Retina (tissue), 1 donor: ENCODE measurements around the gene CTNNBL1.
"Not testable (repeated sequence)": the region's sequence is repeated elsewhere in the genome, so short reads cannot be mapped to it uniquely, and the experiment has no call there.

Experiments used
- DNase-seq: peaks from one replicate; pipeline ENCODE4 v3.0.0-alpha.2; 2016

Gene CTNNBL1

GRCh38 chr20:37693635-37694626, at the start of gene CTNNBL1:
CTNNBL1 (plus strand) TSS chr20:37694030; CDS start chr20:37694123, 93 bp downstream.
- peak; percentile 94 for DNase-seq

- no peak for DNase-seq
These were observed 49.2 kb upstream of the CTNNBL1 start for GRCh38 chr20:37644605-37645004.

GRCh38 chr20:37647946-37648345, 45.9 kb upstream of the CTNNBL1 start:
- DNase-seq, result no peak

GRCh38 chr20:37649017-37649416, 44.8 kb upstream of the CTNNBL1 start:
- DNase-seq, result no peak

GRCh38 chr20:37649676-37650370, 44.0 kb upstream of the CTNNBL1 start:
- DNase-seq, result peak; percentile 36

GRCh38 chr20:37650661-37651060, 43.2 kb upstream of the CTNNBL1 start:
- no peak for DNase-seq

- peak; percentile 72 for DNase-seq
These were observed 41.9 kb upstream of the CTNNBL1 start for GRCh38 chr20:37651932-37652331.

GRCh38 chr20:37656945-37657344, 36.9 kb upstream of the CTNNBL1 start:
- DNase-seq, result no peak

- DNase-seq, result peak; percentile 75
These were observed 35.7 kb upstream of the CTNNBL1 start for GRCh38 chr20:37657924-37658804.

- no peak for DNase-seq
These were observed 32.3 kb upstream of the CTNNBL1 start for GRCh38 chr20:37661519-37661918.

- no peak for DNase-seq
These were observed 31.5 kb upstream of the CTNNBL1 start for GRCh38 chr20:37662308-37662707.

GRCh38 chr20:37664595-37664994, 29.2 kb upstream of the CTNNBL1 start:
- not testable (repeated sequence) for DNase-seq

- DNase-seq, result no peak
These were observed 25.7 kb upstream of the CTNNBL1 start for GRCh38 chr20:37668166-37668565.

GRCh38 chr20:37669062-37669772, 24.6 kb upstream of the CTNNBL1 start:
- DNase-seq, result peak; percentile 23

- DNase-seq, result peak; percentile 32
These were observed 24.0 kb upstream of the CTNNBL1 start for GRCh38 chr20:37669773-37670236.

GRCh38 chr20:37670351-37670791, 23.5 kb upstream of the CTNNBL1 start:
- DNase-seq, result peak; percentile 72

GRCh38 chr20:37672143-37672542, 21.7 kb upstream of the CTNNBL1 start:
- DNase-seq, result no peak

GRCh38 chr20:37673444-37673843, 20.4 kb upstream of the CTNNBL1 start:
- no peak for DNase-seq

GRCh38 chr20:37676440-37676839, 17.4 kb upstream of the CTNNBL1 start:
- DNase-seq, result no peak

GRCh38 chr20:37677969-37678861, 15.6 kb upstream of the CTNNBL1 start:
- no peak for DNase-seq

GRCh38 chr20:37679751-37680150, 14.1 kb upstream of the CTNNBL1 start:
- DNase-seq, result not testable (repeated sequence)
